Neutrophil (primary cell): Measurements from ENCODE around the gene ABCG1.

Experiments used
- H3K27ac ChIP-seq: fragments of 200-600 bp; sonication (generic); 2 replicates; pipeline ENCODE4 v1.5.1; 2016; ENCODE audit warnings: mild to moderate bottlenecking, moderate library complexity
- H3K27me3 ChIP-seq: fragments of 200-600 bp; sonication (generic); 2 replicates; pipeline ENCODE4 v1.6.0; 2016; ENCODE audit warnings: mild to moderate bottlenecking
- H3K36me3 ChIP-seq: fragments of 200-600 bp; sonication (generic); 2 replicates; pipeline ENCODE4 v1.5.1; 2017
- H3K4me1 ChIP-seq, 2 experiments: fragments of 200-600 bp in 1 of 2; sonication (generic) in 1 of 2; 1 replicate in 1 of 2; 2 replicates in 1 of 2; pipeline versions ENCODE4 v1.5.1 to v1.6.1; 2013 to 2016; ENCODE audit warnings: low read depth in 1 of 2, low read length in 1 of 2, mild to moderate bottlenecking in 1 of 2, moderate library complexity in 1 of 2; ENCODE audit not compliant: control insufficient read depth in 1 of 2, insufficient read depth in 1 of 2
- H3K4me3 ChIP-seq, 2 experiments: fragments of 200-600 bp in 1 of 2; sonication (generic) in 1 of 2; 1 replicate in 1 of 2; 2 replicates in 1 of 2; pipeline ENCODE4 v1.5.1; 2013 to 2016; ENCODE audit warnings: low read depth in 1 of 2, low read length in 1 of 2, mild to moderate bottlenecking in 1 of 2, moderate library complexity in 1 of 2
- H3K9me3 ChIP-seq: fragments of 200-600 bp; sonication (generic); 2 replicates; pipeline ENCODE4 v1.5.1; 2016
- TF ChIP-seq, protein P1 (sequence below): fragments of 200-600 bp; sonication (generic); IDR thresholded peaks from 2 replicates; pipeline ENCODE4 v1.5.1; 2016; ENCODE audit warnings: antibody characterized with exemption

The ABCG1 gene

DNA sequence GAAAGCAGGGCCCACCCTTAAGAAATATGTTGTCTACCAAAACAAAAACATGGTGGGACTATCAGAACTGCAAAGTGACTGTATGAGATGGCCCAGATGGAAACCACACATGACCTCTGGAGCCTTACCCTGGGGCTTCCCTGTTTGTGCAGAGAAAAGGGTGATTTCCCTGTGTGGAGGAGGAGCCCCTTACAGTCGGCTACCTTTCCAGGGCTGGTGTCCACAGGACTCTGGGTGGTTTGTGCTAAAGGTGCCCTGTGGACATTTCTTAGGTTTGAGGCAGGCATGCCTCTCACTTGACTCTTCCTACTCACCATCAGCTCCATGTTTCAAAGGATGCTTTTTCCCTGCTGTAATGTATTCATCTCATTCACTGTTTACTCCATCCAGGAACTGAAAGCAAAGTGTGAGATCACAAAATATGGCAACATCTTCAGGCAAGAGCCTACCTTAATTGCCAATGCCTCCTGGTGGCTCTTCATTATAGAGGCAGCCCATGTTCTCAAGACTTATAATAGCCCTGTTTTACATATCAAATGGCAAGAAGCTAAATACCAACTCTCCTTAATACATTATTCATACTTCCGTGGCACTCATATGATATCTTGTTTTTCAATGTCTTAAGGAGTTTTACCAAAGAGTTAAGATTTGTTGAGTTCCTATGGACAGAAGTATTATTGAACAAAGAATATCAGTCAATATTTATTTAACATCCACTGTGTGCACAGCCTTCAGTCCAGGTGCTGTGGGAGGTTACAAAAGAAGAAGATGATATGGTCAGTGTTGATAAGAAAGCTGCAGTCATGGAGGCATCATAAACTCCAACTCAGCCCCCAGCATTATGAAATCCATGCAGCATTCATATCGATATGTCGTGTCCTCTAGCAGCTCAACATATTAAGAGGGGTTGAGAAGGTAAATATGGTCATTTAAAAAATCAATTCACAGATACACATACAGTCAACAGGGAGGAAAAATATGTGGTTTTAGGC is 111.7 kb downstream of the ABCG1 start:
- no peaks in the 10 kb centered on the region for H3K36me3 ChIP-seq
- H3K27ac ChIP-seq: peak overlapping the region; percentile 58
- H3K27me3 ChIP-seq: no peaks in the 10 kb centered on the region
- H3K9me3 ChIP-seq: no peaks in the 10 kb centered on the region
- H3K4me3 ChIP-seq: no peak overlapping the region
- H3K4me1 ChIP-seq: peaks cover 41 to 64% of the 10 kb centered on the region in 2 experiments
- TF ChIP-seq, protein P1, sequence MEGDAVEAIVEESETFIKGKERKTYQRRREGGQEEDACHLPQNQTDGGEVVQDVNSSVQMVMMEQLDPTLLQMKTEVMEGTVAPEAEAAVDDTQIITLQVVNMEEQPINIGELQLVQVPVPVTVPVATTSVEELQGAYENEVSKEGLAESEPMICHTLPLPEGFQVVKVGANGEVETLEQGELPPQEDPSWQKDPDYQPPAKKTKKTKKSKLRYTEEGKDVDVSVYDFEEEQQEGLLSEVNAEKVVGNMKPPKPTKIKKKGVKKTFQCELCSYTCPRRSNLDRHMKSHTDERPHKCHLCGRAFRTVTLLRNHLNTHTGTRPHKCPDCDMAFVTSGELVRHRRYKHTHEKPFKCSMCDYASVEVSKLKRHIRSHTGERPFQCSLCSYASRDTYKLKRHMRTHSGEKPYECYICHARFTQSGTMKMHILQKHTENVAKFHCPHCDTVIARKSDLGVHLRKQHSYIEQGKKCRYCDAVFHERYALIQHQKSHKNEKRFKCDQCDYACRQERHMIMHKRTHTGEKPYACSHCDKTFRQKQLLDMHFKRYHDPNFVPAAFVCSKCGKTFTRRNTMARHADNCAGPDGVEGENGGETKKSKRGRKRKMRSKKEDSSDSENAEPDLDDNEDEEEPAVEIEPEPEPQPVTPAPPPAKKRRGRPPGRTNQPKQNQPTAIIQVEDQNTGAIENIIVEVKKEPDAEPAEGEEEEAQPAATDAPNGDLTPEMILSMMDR: no peak

GRCh38 chr21:42331660-42332059 is 112.7 kb downstream of the ABCG1 start:
- peak overlapping the region; percentile 58 for H3K27ac ChIP-seq
- no peaks in the 10 kb centered on the region for H3K9me3 ChIP-seq
- no peaks in the 10 kb centered on the region for H3K27me3 ChIP-seq
- H3K4me1 ChIP-seq: peaks cover 41 to 63% of the 10 kb centered on the region in 2 experiments
- TF ChIP-seq, protein P1: no peak
- no peaks in the 10 kb centered on the region for H3K36me3 ChIP-seq
- H3K4me3 ChIP-seq: no peak overlapping the region

GRCh38 chr21:42332557-42333317 is 113.8 kb downstream of the ABCG1 start:
- Histone ChIP-seq H3K9me3 (no peaks in the 10 kb centered on the region), H3K36me3 (no peaks in the 10 kb centered on the region), H3K27me3 (no peaks in the 10 kb centered on the region), H3K27ac (no peak overlapping the region), H3K4me1 (peaks cover 42 to 60% of the 10 kb centered on the region in 2 experiments), H3K4me3 (no peak overlapping the region)
- TF ChIP-seq, protein P1: no peak

DNA sequence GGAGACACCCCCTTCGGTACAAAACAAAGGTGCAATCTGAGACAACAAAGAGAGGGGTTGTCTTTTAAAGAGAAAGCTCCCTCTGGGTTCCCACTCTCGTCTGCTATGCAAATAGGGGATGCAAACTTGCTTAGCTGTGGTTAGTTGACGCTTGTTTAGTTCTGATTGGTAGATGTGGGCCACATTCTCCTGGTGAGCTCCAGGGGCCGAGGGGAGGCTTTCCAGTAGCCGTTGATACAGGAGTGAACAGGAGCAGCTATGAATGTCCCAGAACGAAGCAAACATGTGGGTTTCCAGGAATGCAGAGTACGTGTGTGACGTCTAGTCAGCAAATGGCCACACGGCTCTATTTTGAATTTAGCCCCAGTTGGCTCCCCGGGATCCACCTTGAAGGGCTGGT is 117.1 kb downstream of the ABCG1 start:
- TF ChIP-seq, protein P1: no peak
- H3K9me3 ChIP-seq: no peaks in the 10 kb centered on the region
- H3K4me1 ChIP-seq: peaks cover 18 to 37% of the 10 kb centered on the region in 2 experiments
- no peaks in the 10 kb centered on the region for H3K27me3 ChIP-seq
- no peak overlapping the region for H3K27ac ChIP-seq
- H3K4me3 ChIP-seq: no peak overlapping the region
- H3K36me3 ChIP-seq: no peaks in the 10 kb centered on the region

- Histone ChIP-seq H3K27ac (no peak overlapping the region), H3K4me1 (peaks cover 13 to 25% of the 10 kb centered on the region in 2 experiments), H3K9me3 (no peaks in the 10 kb centered on the region), H3K27me3 (no peaks in the 10 kb centered on the region), H3K4me3 (no peak overlapping the region), H3K36me3 (no peaks in the 10 kb centered on the region)
- TF ChIP-seq, protein P1: no peak
Observed at GRCh38 chr21:42337276-42337675, 118.3 kb downstream of the ABCG1 start.
